PC-3 (cell line): ENCODE data around the gene ITIH5. TPM values are rescaled to one million over a fixed set of nuclear protein-coding genes. Genes with fewer than 3 reads are reported as not detected.

Source experiments
- ATAC-seq: fragments of 200-7000 bp; cut with Tn5 transposase; 2 replicates; pipeline ENCODE4 v1.9.1; 2020; ENCODE audit warnings: mild to moderate bottlenecking, moderate library complexity
- BruUV-seq: library from RNA; stranded (reverse); fragments of 400-500 nt; replicated peaks from 2 replicates; lab custom pipeline; 2021; lab: Mats Ljungman, UMichigan
- CTCF ChIA-PET: fragments of 300-600 bp; sonication (Branson Sonifier 250); formaldehyde crosslinking; loops from one replicate; lab custom pipeline; 2022; ENCODE audit warnings: antibody characterized with exemption; lab: Charles Lee
- POLR2A ChIA-PET: fragments of 300-600 bp; sonication (Branson Sonifier 250); formaldehyde crosslinking; loops from one replicate; lab custom pipeline; 2022; ENCODE audit warnings: antibody characterized with exemption; ENCODE audit not compliant: unreplicated experiment; lab: Charles Lee
- DNase-seq: peaks from one replicate; pipeline ENCODE4 v3.0.0-alpha.2; 2015
- H2AFZ ChIP-seq: fragments of 300-600 bp; sonication (generic); 2 replicates; pipeline ENCODE4 v1.6.0; 2016; ENCODE audit warnings: antibody characterized with exemption, low read length
- H3F3A ChIP-seq: fragments of 300-600 bp; sonication (generic); one replicate; pipeline ENCODE4 v1.6.0; 2017; ENCODE audit warnings: antibody characterized with exemption, low read length, control low read depth, mild to moderate bottlenecking; ENCODE audit not compliant: unreplicated experiment
- H3K27ac ChIP-seq: fragments of 300-600 bp; sonication (generic); 2 replicates; pipeline ENCODE4 v1.5.1; 2016; ENCODE audit warnings: mild to moderate bottlenecking, low read length
- H3K27me3 ChIP-seq: fragments of 300-600 bp; sonication (generic); 2 replicates; pipeline ENCODE4 v1.6.1; 2016; ENCODE audit warnings: low read length, mixed read lengths
- H3K36me3 ChIP-seq: fragments of 300-600 bp; sonication (generic); 2 replicates; pipeline ENCODE4 v1.6.1; 2016; ENCODE audit warnings: low read depth, mixed run types, low read length, mixed read lengths
- H3K4me1 ChIP-seq: fragments of 300-600 bp; sonication (generic); 2 replicates; pipeline ENCODE4 v1.5.1; 2016; ENCODE audit warnings: low read length; ENCODE audit not compliant: insufficient read depth
- H3K4me2 ChIP-seq: fragments of 300-600 bp; sonication (generic); 2 replicates; pipeline ENCODE4 v1.6.0; 2016; ENCODE audit warnings: low read length
- H3K4me3 ChIP-seq: fragments of 300-600 bp; sonication (generic); 2 replicates; pipeline ENCODE4 v1.5.1; 2016; ENCODE audit warnings: mild to moderate bottlenecking, low read length, mixed read lengths
- H3K79me2 ChIP-seq: fragments of 300-600 bp; sonication (generic); 2 replicates; pipeline ENCODE4 v1.6.1; 2017; ENCODE audit warnings: low read length, mixed read lengths
- H3K9ac ChIP-seq: fragments of 300-600 bp; sonication (generic); 2 replicates; pipeline ENCODE4 v1.6.0; 2016; ENCODE audit warnings: mild to moderate bottlenecking, low read length
- H3K9me2 ChIP-seq: fragments of 300-600 bp; sonication (generic); replicated peaks from 2 replicates; pipeline ENCODE4 v1.6.1; 2016; ENCODE audit warnings: mixed run types, low read length, mixed read lengths
- H3K9me3 ChIP-seq: fragments of 300-600 bp; sonication (generic); 2 replicates; pipeline ENCODE4 v1.6.1; 2016; ENCODE audit warnings: low read length, mixed read lengths
- H4K20me1 ChIP-seq: fragments of 300-600 bp; sonication (generic); 2 replicates; pipeline ENCODE4 v1.6.1; 2016; ENCODE audit warnings: low read length, mixed read lengths
- EZH2 ChIP-seq: fragments of 300-600 bp; sonication (generic); IDR thresholded peaks from one replicate; pipeline ENCODE4 v1.6.1; 2017; ENCODE audit warnings: antibody characterized with exemption, mild to moderate bottlenecking, low read length; ENCODE audit not compliant: unreplicated experiment
- EZH2phosphoT487 ChIP-seq: fragments of 300-600 bp; sonication (generic); IDR thresholded peaks from 2 replicates; pipeline ENCODE4 v1.6.1; 2018; ENCODE audit warnings: mild to moderate bottlenecking, antibody characterized with exemption, low read length, borderline replicate concordance
- intact Hi-C: fragments of 100-400 bp; cut with micrococcal nuclease; formaldehyde crosslinking; loops from 2 replicates; pipeline ENCODE4 v1.9.0; 2023
- total RNA-seq: library from RNA; depleted of rRNA; stranded (reverse); fragments of >200 nt; gene quantifications from 2 replicates; pipeline ENCODE4 v1.2.3, GENCODE V29; 2014
- TF ChIP-seq, protein P1 (sequence below): fragments of 300-600 bp; sonication (generic); conservative IDR thresholded peaks from 2 replicates; pipeline ENCODE4 v1.5.1; 2017; ENCODE audit warnings: antibody characterized with exemption, low read depth, mild to moderate bottlenecking, low read length

Gene ITIH5
- total RNA-seq, 1 experiment from 2014 or later = not detected

DNA sequence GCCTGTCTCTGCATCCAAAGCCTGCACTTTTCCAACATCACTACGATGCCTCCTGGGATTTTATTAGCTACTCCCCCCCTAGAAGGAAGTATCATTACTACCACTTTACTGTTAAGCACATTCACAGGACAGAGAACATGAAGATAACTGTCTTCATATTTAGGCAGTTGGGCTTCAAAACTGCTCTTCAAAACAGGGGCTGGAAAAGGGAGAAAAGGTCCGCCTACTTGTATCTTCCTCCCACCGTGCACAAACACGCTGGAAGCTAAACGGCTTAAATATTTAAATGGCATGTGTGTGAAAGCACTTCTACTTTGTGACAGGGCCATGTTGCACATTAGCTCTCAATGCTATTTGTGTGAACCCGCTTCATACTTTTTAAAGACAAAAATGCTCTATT is 999 bp downstream of the ITIH5 start:
- Histone ChIP-seq H3K4me2 (no peak overlapping the region), H3K4me1 (no peaks in the 10 kb centered on the region), H3K27ac (no peak overlapping the region), H2AFZ (no peak overlapping the region), H4K20me1 (no peaks in the 10 kb centered on the region), H3K9ac (no peak overlapping the region), H3K27me3 (peaks cover 38% of the 10 kb centered on the region), H3K79me2 (no peaks in the 10 kb centered on the region), H3K9me2 (no peaks in the 10 kb centered on the region), H3K4me3 (no peak overlapping the region), H3K9me3 (no peaks in the 10 kb centered on the region), H3K36me3 (no peaks in the 10 kb centered on the region), H3F3A (no peaks in the 10 kb centered on the region)
- BruUV-seq = no TSS peak
- ChIA-PET POLR2A (no interaction called here), CTCF (no interaction called here)
- no peak for TF ChIP-seq EZH2phosphoT487
- no peak for TF ChIP-seq EZH2
- TF ChIP-seq, protein P1, sequence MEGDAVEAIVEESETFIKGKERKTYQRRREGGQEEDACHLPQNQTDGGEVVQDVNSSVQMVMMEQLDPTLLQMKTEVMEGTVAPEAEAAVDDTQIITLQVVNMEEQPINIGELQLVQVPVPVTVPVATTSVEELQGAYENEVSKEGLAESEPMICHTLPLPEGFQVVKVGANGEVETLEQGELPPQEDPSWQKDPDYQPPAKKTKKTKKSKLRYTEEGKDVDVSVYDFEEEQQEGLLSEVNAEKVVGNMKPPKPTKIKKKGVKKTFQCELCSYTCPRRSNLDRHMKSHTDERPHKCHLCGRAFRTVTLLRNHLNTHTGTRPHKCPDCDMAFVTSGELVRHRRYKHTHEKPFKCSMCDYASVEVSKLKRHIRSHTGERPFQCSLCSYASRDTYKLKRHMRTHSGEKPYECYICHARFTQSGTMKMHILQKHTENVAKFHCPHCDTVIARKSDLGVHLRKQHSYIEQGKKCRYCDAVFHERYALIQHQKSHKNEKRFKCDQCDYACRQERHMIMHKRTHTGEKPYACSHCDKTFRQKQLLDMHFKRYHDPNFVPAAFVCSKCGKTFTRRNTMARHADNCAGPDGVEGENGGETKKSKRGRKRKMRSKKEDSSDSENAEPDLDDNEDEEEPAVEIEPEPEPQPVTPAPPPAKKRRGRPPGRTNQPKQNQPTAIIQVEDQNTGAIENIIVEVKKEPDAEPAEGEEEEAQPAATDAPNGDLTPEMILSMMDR = no peak
- intact Hi-C loops = no loop called here
- DNase-seq = no peak
- ATAC-seq = no peak

DNA sequence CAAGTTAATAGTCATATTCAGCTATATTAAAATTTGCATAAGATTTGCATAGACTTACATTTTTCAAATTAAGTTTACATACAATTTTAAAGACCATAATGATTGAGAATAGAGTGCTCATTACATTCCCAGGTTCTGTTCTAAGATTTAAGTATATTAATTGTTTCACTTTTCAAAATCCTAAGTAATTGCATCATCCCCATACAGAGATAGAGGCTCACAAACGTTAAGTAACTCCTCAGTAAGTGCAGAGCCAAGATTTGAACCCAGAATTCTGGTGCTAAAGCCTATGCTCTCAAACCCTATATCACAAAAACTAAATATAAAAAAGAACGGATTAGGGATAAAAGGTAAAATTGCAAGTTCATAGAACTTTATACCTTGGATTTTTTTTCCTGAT is 2.1 kb downstream of the ITIH5 start:
- ATAC-seq (no peak), DNase-seq (no peak)
- Histone ChIP-seq H2AFZ (no peak overlapping the region), H3K9ac (no peak overlapping the region), H3K4me3 (no peak overlapping the region), H3K27ac (no peak overlapping the region), H3K9me2 (no peaks in the 10 kb centered on the region), H3K36me3 (no peaks in the 10 kb centered on the region), H3K4me2 (no peak overlapping the region), H3K4me1 (no peaks in the 10 kb centered on the region), H4K20me1 (no peaks in the 10 kb centered on the region), H3K27me3 (peaks cover 39% of the 10 kb centered on the region), H3K9me3 (no peaks in the 10 kb centered on the region), H3K79me2 (no peaks in the 10 kb centered on the region), H3F3A (no peaks in the 10 kb centered on the region)
- POLR2A ChIA-PET = no interaction called here
- intact Hi-C loops = no loop called here
- CTCF ChIA-PET = no interaction called here
- BruUV-seq = no TSS peak
- TF ChIP-seq EZH2phosphoT487 (no peak), EZH2 (no peak)
- TF ChIP-seq, protein P1 = no peak

DNA sequence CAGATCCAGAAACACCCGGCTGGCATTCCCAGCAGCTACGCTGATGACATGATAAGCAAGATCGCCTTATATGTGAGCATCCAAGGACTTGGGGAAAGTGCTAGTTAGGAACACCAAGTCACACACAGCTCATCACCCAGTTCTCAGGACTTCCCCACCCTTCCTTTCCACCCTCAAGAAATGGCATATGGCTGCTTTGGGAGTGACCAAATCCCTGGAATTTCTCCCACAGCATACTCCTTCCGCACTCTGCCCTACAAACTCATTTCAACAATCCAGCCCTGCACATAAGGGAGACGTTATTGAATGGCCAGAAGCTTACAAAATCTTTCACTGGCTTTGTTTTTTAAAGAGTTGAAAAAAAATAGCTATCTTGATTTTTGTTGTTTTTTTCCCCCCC is 4.2 kb downstream of the ITIH5 start:
- intact Hi-C loops = no loop called here
- Histone ChIP-seq H3K4me1 (no peaks in the 10 kb centered on the region), H3K4me3 (no peak overlapping the region), H3K27me3 (peaks cover 37% of the 10 kb centered on the region), H4K20me1 (no peaks in the 10 kb centered on the region), H3K79me2 (no peaks in the 10 kb centered on the region), H3K9ac (no peak overlapping the region), H3K27ac (no peak overlapping the region), H3K4me2 (no peak overlapping the region), H2AFZ (no peak overlapping the region), H3K36me3 (no peaks in the 10 kb centered on the region), H3K9me2 (no peaks in the 10 kb centered on the region), H3F3A (no peaks in the 10 kb centered on the region), H3K9me3 (no peaks in the 10 kb centered on the region)
- TF ChIP-seq EZH2 (no peak), EZH2phosphoT487 (no peak)
- TF ChIP-seq, protein P1 = no peak
- DNase-seq (no peak), ATAC-seq (no peak)
- ChIA-PET CTCF (interaction anchor here (0.5 kb wide), 1 partner anchor 137 kb away, joined by 5 read pairs; no protein-coding TSS in a partner anchor), POLR2A (no interaction called here)
- BruUV-seq = no TSS peak
